ENCODE results near the gene MACROD2.

MACROD2 gene

DNA sequence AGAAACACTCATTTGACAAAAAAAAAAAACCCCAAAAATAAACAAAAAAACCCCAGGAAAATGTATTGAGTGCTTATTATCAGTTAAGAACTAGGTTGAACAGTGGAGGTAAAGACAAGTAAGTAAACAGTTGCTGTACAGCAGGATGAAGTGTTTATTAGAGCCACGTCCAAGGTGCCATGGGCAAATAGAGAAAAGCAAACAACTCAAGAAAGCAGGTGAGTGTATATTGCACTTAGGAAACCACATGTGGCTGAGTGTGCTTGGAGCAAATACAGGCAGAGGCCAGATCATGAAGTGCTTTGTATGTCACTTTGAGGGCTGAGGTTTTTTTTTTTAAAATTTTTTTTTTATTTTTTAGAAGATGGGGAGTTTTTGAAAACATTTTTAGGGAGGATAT lies 98.3 kb downstream of the MACROD2 start:
- DNase-seq (ENCODE audit: low spot score): no peak

DNA sequence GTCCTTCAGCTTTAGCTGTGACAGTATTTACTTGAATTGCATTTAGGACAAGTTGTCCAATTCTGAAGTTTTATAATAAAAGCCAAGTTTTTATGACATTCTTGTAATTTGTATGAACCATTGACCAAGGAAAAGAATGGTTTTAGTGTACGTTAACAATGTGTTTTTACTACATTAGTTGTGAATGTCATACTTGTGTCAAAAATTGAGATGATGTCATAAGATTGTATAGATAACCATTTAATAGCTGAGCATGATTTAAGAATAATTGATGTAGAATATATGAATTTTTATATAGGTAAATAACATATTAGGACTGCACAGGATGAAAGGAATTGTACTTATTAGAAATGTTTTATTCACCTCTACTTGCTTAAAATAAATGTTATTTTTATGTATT lies 102.9 kb downstream of the MACROD2 start:
- no peak for TF ChIP-seq CTCF (IDR thresholded peaks at IDR 0.05; ENCODE audit: extremely low read depth, missing control alignments)
- DNase-seq (ENCODE audit: low spot score): no peak

More for the DNA sequence above, 98.3 kb downstream of the MACROD2 start:
- no peak for TF ChIP-seq CTCF (IDR thresholded peaks at IDR 0.05; ENCODE audit: extremely low read depth, missing control alignments)

DNA sequence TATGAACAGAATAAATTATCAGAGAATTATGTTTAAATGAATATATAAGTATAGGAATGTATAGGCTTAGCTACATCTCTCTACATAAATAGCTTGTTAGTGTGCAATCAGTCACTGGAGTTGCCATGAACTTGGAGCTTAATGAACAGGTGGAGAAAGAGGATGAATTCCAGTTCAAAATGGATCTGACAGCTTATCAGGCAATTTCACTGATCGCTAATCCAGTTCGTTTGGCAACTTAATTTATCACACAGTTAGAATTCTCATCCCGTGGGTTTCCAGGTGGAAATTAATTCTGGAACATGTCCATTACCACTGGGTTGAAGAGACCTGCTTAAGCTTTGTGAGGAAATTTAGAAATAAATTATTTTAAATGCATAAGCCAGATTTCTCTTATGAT lies 118.1 kb downstream of the MACROD2 start:
- TF ChIP-seq CTCF (IDR thresholded peaks at IDR 0.05; ENCODE audit: extremely low read depth, missing control alignments): no peak
- DNase-seq (ENCODE audit: low spot score): no peak

DNA sequence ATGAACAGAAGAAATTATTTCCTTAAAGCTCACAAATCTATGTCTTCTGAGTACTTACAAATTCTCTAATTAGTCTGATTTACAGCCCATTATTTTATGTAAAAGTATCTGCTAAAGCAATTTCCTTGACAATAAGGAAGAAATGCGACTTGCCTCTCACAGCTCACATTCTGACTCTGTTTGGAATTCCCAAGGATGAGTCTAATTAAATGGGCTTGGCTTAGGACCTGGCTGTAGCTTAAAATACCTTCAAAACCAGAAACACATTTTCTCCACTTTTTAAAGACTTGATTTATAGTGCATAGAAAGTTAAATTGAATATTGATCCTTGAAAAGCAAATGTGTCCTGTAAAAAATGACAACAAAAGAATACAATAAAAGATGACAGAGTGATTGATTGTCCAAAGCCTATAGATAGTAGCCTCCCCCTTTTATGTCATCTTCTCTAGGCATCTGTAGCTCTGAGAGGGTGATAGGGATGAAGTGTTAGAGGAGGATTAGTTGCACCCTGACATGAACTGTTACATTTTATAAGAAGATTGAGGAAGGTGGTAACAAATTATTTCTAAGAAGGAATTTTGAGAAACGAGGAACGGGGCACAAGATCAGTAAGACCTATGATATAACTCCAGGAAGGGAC lies 118.9 kb downstream of the MACROD2 start:
- TF ChIP-seq CTCF (IDR thresholded peaks at IDR 0.05; ENCODE audit: extremely low read depth, missing control alignments): no peak
- no peak for DNase-seq (ENCODE audit: low spot score)

GRCh38 chr20:14116037-14116436 lies 120.7 kb downstream of the MACROD2 start:
- no peak for DNase-seq (ENCODE audit: low spot score)
- TF ChIP-seq CTCF (IDR thresholded peaks at IDR 0.05; ENCODE audit: extremely low read depth, missing control alignments): no peak

GRCh38 chr20:14117768-14118167 lies 122.5 kb downstream of the MACROD2 start:
- DNase-seq (ENCODE audit: low spot score): no peak
- no peak for TF ChIP-seq CTCF (IDR thresholded peaks at IDR 0.05; ENCODE audit: extremely low read depth, missing control alignments)

- DNase-seq (ENCODE audit: low spot score): no peak
- TF ChIP-seq CTCF (IDR thresholded peaks at IDR 0.05; ENCODE audit: extremely low read depth, missing control alignments): no peak
Measured at GRCh38 chr20:14126856-14127255, 131.5 kb downstream of the MACROD2 start.
